ENCODE data around the gene ESCO1.
A peak's percentile ranks its signal among the peaks of the same experiment; 100 is the strongest.
"Not testable (repeated sequence)": the region's sequence is repeated elsewhere in the genome, so short reads cannot be mapped to it uniquely, and the experiment has no call there.

Gene ESCO1, protein sequence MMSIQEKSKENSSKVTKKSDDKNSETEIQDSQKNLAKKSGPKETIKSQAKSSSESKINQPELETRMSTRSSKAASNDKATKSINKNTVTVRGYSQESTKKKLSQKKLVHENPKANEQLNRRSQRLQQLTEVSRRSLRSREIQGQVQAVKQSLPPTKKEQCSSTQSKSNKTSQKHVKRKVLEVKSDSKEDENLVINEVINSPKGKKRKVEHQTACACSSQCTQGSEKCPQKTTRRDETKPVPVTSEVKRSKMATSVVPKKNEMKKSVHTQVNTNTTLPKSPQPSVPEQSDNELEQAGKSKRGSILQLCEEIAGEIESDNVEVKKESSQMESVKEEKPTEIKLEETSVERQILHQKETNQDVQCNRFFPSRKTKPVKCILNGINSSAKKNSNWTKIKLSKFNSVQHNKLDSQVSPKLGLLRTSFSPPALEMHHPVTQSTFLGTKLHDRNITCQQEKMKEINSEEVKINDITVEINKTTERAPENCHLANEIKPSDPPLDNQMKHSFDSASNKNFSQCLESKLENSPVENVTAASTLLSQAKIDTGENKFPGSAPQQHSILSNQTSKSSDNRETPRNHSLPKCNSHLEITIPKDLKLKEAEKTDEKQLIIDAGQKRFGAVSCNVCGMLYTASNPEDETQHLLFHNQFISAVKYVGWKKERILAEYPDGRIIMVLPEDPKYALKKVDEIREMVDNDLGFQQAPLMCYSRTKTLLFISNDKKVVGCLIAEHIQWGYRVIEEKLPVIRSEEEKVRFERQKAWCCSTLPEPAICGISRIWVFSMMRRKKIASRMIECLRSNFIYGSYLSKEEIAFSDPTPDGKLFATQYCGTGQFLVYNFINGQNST

DNA sequence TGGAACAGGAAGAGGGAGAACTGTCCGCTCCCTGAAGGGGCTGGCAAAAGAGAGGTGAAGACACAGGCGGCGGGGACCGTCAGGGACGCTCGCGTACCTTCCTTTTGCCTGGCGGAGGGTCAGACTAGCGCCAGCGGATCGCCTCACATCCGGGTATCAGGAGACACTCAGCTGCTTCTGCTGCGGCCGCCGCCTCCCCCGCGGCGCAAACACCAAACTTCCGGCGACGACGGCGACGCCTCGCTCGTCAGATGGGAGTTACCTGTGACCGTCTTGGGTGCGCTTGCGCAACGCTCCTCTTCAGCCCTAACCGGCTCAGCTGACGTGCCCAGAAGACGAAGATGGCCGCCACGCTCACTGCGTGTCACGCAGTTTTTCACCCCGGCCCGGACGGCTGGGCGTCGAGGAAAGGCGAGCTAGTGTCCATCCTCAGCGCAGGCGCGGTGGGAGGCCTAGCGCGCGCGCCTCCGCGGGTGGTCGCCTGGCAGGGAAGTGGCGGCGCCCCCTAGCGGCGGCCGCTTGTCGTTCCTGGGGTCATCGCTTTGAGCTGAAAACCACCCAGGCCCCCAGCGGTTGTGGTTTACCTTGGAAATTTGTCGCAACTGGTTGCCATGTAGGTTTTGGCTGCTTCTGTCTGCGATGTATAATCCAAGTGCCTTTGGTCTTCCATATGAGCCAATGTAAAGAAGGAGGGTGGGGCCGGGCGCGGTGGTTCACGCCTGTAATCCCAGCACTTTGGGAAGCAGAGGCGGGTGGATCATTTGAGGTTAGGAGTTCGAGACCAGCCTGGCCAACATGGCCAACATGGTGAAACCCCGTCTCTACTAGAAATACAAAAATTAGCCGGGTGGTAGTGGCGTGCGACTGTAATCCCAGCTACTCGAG is at the start of gene ESCO1:
ESCO1 (minus strand) TSS at position 179 of the 885 bp plus-strand sequence. CDS start 25,861 bp downstream, outside the sequence.
- peak; percentile 97 for DNase-seq (ENCODE audit: low read depth)
- H3K4me3 ChIP-seq (ENCODE audit: control insufficient read depth, low read depth, low read length): peak within 1 kb of the TSS; percentile 80
- TF ChIP-seq, protein P1, sequence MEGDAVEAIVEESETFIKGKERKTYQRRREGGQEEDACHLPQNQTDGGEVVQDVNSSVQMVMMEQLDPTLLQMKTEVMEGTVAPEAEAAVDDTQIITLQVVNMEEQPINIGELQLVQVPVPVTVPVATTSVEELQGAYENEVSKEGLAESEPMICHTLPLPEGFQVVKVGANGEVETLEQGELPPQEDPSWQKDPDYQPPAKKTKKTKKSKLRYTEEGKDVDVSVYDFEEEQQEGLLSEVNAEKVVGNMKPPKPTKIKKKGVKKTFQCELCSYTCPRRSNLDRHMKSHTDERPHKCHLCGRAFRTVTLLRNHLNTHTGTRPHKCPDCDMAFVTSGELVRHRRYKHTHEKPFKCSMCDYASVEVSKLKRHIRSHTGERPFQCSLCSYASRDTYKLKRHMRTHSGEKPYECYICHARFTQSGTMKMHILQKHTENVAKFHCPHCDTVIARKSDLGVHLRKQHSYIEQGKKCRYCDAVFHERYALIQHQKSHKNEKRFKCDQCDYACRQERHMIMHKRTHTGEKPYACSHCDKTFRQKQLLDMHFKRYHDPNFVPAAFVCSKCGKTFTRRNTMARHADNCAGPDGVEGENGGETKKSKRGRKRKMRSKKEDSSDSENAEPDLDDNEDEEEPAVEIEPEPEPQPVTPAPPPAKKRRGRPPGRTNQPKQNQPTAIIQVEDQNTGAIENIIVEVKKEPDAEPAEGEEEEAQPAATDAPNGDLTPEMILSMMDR (conservative IDR thresholded peaks at IDR 0.05; ENCODE audit: control insufficient read depth, insufficient read depth, low read depth, low read length): peak; percentile 62

DNA sequence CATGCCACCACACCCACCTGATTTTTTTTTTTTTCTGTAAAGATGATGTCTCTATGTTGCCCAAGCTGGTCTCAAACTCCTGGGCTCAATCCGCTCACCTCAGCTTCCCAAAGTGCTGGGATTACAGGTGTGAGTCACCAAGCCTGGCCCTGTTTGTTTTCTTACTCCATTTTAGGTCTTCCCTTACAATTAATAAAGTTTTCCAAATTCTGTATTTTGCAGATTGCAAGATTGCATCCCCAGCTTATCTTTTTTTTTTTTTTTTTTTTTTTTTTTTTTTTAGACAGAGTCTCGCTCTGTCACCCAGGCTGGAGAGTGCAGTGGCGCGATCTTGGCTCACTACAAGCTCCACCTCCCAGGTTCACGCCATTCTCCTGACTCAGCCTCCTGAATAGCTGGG is 39.9 kb upstream of the ESCO1 start:
- not testable (repeated sequence) for DNase-seq (ENCODE audit: low read depth); H3K4me3 ChIP-seq (ENCODE audit: control insufficient read depth, low read depth, low read length)

DNA sequence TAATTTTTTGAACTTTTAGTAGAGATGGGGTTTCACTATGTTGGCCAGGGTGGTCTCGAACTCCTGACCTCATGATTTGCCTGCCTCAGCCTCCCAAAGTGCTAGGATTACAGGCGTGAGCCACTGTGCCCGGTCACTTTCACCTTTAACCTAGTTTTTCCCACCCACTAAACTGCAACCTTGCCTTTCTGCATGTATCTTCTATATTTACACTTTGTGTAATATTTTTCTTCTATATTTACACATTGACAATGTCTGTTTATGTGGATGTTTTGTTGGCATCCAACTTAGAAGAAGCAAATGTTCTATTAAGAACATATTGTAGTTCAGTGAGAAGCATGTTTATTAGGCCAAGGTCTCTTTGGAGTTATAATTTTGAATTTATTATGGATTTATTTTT is 38.3 kb upstream of the ESCO1 start:
- DNase-seq (ENCODE audit: low read depth): no peak
- TF ChIP-seq, protein P1 (conservative IDR thresholded peaks at IDR 0.05; ENCODE audit: control insufficient read depth, insufficient read depth, low read depth, low read length): no peak
- no peak overlapping the region for H3K4me3 ChIP-seq (ENCODE audit: control insufficient read depth, low read depth, low read length)

DNA sequence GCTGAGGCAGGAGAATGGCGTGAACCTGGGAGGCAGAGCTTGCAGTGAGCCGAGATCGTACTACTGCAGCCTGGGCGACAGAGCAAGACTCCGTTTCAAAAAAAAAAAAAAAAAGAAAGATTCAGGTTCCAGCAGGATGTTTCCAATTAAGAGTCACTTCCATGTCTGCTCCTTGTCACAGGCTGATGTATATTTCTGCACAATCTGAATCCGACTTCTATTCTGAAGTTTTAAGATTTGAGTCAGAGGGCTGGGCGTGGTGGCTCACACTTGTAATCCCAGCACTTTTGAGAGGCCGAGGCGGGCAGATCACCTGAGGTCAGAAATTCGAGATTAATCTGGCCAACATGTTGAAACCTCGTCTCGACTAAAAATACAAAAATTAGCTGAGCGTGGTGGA is 36.3 kb upstream of the ESCO1 start:
- peak; percentile 24 for DNase-seq (ENCODE audit: low read depth)
- H3K4me3 ChIP-seq (ENCODE audit: control insufficient read depth, low read depth, low read length): no peak overlapping the region
- TF ChIP-seq, protein P1 (conservative IDR thresholded peaks at IDR 0.05; ENCODE audit: control insufficient read depth, insufficient read depth, low read depth, low read length): no peak

DNA sequence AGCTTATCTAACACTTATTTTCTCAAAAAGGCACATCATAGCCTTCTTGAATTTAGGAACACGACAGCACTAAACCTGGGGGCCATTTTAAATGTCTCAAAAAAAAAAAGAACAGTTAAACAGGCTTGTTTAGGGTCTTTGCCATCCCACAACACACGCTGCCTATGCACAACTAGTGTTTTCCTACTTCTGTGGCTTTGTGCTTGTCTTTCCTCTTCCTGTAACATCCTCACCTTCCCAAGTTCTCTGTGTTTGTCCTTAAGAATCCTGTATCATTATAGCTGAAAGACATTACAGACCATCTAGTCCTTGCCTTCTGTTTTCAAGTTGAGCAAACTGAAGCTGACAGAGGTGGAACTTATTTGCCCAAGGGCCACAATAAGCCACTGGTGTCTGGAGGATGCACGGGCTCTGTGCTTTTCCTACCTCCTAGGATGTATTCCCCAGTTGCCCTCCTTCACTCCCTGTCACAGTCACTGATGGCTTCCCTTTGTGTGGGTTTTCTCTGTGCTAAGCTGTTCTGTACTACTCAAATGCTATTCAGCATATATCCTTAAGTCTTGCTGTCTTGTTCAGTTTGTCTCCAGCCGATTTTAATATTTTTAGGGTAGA is 34.2 kb upstream of the ESCO1 start:
- DNase-seq (ENCODE audit: low read depth): no peak
- TF ChIP-seq, protein P1 (conservative IDR thresholded peaks at IDR 0.05; ENCODE audit: control insufficient read depth, insufficient read depth, low read depth, low read length): no peak
- no peak overlapping the region for H3K4me3 ChIP-seq (ENCODE audit: control insufficient read depth, low read depth, low read length)

DNA sequence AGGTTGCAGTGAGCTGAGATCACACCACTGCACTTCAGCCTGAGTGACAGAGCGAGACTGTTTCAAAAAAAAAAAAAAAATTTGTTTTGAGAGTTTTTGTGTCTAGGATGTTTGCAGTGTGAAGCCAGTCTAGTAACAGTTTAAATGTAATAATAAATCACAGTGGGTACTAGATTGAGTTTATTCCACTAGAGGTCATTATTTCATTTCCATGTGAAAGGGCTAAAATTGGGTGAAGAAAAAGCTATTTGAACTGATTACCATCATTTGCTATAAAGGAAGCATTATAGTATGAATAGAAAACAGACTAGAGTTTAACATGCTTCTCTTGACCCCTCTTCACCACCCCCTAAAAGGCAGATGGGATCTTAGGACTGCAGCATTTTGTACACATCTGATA is 31.9 kb upstream of the ESCO1 start:
- H3K4me3 ChIP-seq (ENCODE audit: control insufficient read depth, low read depth, low read length): no peak overlapping the region
- TF ChIP-seq, protein P1 (conservative IDR thresholded peaks at IDR 0.05; ENCODE audit: control insufficient read depth, insufficient read depth, low read depth, low read length): no peak
- no peak for DNase-seq (ENCODE audit: low read depth)

Data from fibroblast of mammary gland (primary cell).